Peyer's patch (tissue), 4 donors: Measurements from ENCODE around the gene DCN. TPM values are rescaled to one million over a fixed set of nuclear protein-coding genes. Genes with fewer than 3 reads are reported as not detected.

Experiments used
- DNase-seq, 3 donors: peaks; one replicate each; pipeline ENCODE4 v3.0.0-alpha.2; 2017 to 2019
- H3K27ac ChIP-seq, 4 donors: fragments of 200-600 bp; sonication (generic); one replicate each; pipeline ENCODE4 v1.5.1; 2016 to 2019
- H3K27me3 ChIP-seq, 2 donors: fragments of 200-600 bp; sonication (generic); one replicate each; pipeline ENCODE4 v1.5.1; 2019
- H3K36me3 ChIP-seq, 3 donors: fragments of 200-600 bp; sonication (generic); one replicate each; pipeline ENCODE4 v1.5.1; 2016 to 2019
- H3K4me1 ChIP-seq, 4 donors: fragments of 200-600 bp; sonication (generic); one replicate each; pipeline ENCODE4 v1.5.1; 2016 to 2019
- H3K4me3 ChIP-seq, 4 donors: fragments of 200-600 bp; sonication (generic); 1 replicate in 3 of 4; 2 replicates in 1 of 4; pipeline ENCODE4 v1.5.1; 2016 to 2019; ENCODE audit warnings: mild to moderate bottlenecking in 1 of 4
- H3K9me3 ChIP-seq, 4 donors: fragments of 200-600 bp; sonication (generic); one replicate each; pipeline ENCODE4 v1.5.1; 2016 to 2019; ENCODE audit warnings: mild to moderate bottlenecking in 1 of 4
- CTCF ChIP-seq, 6 experiments: fragments of 450-650 bp in 4 of 6; fragments of 200-600 bp in 2 of 6; sonication (generic) in 1 of 6; IDR thresholded peaks; one replicate each; pipeline ENCODE4 v1.5.1; 2017 to 2019; ENCODE audit warnings: antibody characterized with exemption in 6 of 6, mild to moderate bottlenecking in 3 of 6, moderate library complexity in 1 of 6
- POLR2A ChIP-seq, 2 donors: fragments of 450-650 bp; IDR thresholded peaks; one replicate each; pipeline ENCODE4 v1.5.1; 2017; ENCODE audit warnings: antibody characterized with exemption in 2 of 2, mild to moderate bottlenecking in 2 of 2, moderate library complexity in 2 of 2
- total RNA-seq, 4 donors: library from RNA; depleted of rRNA; stranded (reverse); fragments of >200 nt; gene quantifications; one replicate each; pipeline ENCODE4 v1.1.0, GENCODE V29; 2016

The DCN gene
- total RNA-seq, 4 donors from 2014 or later, result 142 to 543 (median 309) TPM

DNA sequence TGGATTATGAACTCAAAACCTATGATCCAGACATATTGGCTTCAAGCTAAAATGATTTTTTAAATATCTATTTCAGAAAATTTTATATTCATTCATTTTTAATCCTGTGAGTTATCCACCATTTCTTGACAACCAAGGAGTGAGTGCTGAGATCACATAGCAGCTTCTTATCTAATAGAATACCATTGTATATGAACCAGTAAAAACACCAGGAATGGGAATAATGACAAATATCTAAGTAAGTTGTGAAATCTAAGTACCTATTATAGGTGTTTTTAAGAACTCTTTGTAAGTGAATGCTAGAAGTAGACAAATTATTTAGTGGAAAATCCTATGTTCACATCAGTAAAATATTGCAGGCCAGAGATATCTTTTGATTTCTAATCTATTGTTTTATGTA, 79.5 kb downstream of the DCN start:
- TF ChIP-seq CTCF (IDR thresholded peaks at IDR 0.05), result no peak
- no peak for TF ChIP-seq POLR2A (IDR thresholded peaks at IDR 0.05)
- H3K4me3 ChIP-seq, result no peak overlapping the region
- H3K9me3 ChIP-seq, result no peaks in the 10 kb centered on the region
- H3K36me3 ChIP-seq, result no peaks in the 10 kb centered on the region
- H3K27ac ChIP-seq, result no peak overlapping the region
- no peaks in the 10 kb centered on the region for H3K4me1 ChIP-seq
- no peaks in the 10 kb centered on the region for H3K27me3 ChIP-seq
- no peak for DNase-seq

- no peak overlapping the region for H3K27ac ChIP-seq
- DNase-seq, result no peak
- no peaks in the 10 kb centered on the region for H3K27me3 ChIP-seq
- H3K4me1 ChIP-seq, result no peaks in the 10 kb centered on the region
- H3K4me3 ChIP-seq, result no peak overlapping the region
- H3K36me3 ChIP-seq, result no peaks in the 10 kb centered on the region
- H3K9me3 ChIP-seq, result no peaks in the 10 kb centered on the region
- TF ChIP-seq POLR2A (IDR thresholded peaks at IDR 0.05) (no peak), CTCF (IDR thresholded peaks at IDR 0.05) (no peak)
Measured at GRCh38 chr12:91100906-91101305, 81.7 kb downstream of the DCN start.

DNA sequence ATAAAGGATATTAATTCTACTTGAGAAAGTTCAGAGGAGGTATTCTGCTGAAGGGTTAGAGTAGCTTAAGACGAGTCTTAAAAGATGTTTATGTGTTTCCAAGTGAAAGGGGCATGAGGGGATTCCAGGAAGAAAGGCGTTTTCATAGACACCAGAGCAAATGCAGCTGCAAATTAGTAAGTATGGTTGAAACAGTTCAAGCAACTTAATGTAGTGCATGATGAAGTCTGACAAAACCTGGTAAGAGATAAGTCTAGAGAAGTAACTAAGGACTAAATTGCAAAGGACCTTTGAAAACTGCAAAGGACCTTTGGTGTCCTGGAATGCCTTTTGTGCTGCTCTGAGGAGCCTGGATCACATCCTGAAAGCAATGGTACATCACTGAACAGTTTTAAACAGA, 82.8 kb downstream of the DCN start:
- no peaks in the 10 kb centered on the region for H3K36me3 ChIP-seq
- no peak for DNase-seq
- no peaks in the 10 kb centered on the region for H3K4me1 ChIP-seq
- H3K27ac ChIP-seq, result peak overlapping the region in 1 of 4 donors; percentile 2
- H3K27me3 ChIP-seq, result no peaks in the 10 kb centered on the region
- TF ChIP-seq POLR2A (IDR thresholded peaks at IDR 0.05), result no peak
- TF ChIP-seq CTCF (IDR thresholded peaks at IDR 0.05), result no peak
- H3K9me3 ChIP-seq, result no peaks in the 10 kb centered on the region
- no peak overlapping the region for H3K4me3 ChIP-seq

DNA sequence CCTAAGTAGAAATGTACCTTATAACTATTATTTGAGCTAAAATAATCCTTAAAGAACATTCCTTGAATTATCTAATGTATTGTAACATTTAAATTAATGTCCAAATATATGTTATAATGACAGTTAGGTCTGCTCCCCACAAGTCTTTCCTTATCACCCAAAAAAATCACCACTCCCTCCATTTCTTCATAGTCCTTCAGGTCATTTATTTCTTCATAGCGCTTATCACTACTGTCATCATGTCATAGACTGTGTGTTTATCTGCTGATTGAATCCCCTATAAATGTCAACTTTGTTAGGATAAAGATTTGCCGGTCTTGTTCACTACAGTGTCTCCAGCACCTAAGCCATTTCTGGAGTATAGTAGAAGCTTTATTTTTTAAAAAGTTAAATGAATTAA, 83.3 kb downstream of the DCN start:
- Histone ChIP-seq H3K9me3 (no peaks in the 10 kb centered on the region), H3K36me3 (no peaks in the 10 kb centered on the region), H3K27ac (peak overlapping the region in 1 of 4 donors; percentile 2), H3K27me3 (no peaks in the 10 kb centered on the region), H3K4me3 (no peak overlapping the region), H3K4me1 (no peaks in the 10 kb centered on the region)
- TF ChIP-seq POLR2A (IDR thresholded peaks at IDR 0.05) (no peak), CTCF (IDR thresholded peaks at IDR 0.05) (no peak)
- no peak for DNase-seq

DNA sequence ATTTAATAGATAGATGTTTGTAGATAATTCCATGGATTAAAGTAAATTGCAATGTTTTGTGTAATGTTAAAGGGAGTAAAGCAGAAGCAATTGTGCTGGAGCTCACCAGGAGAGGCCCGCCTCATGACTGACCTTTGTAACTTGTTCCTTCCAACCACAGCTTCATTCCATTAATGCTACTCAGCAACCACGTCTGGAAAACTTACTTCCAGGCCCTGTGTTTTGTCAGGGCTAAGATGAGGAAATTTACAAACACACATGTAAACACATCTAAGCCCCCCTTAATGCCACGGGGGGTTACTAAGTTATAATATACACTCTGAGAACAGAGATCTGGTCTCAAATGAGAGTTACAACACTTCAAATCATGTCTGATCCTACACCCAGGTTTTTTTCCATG, 83.7 kb downstream of the DCN start:
- Histone ChIP-seq H3K4me3 (no peak overlapping the region), H3K9me3 (no peaks in the 10 kb centered on the region), H3K4me1 (no peaks in the 10 kb centered on the region), H3K27me3 (no peaks in the 10 kb centered on the region), H3K27ac (peak overlapping the region in 1 of 4 donors; percentile 2), H3K36me3 (no peaks in the 10 kb centered on the region)
- peak in 1 of 3 donors; percentile 50 for DNase-seq
- TF ChIP-seq CTCF (IDR thresholded peaks at IDR 0.05) (no peak), POLR2A (IDR thresholded peaks at IDR 0.05) (no peak)

GRCh38 chr12:91098461-91098860, 84.2 kb downstream of the DCN start:
- no peak for DNase-seq
- H3K27me3 ChIP-seq, result no peaks in the 10 kb centered on the region
- no peaks in the 10 kb centered on the region for H3K9me3 ChIP-seq
- H3K4me1 ChIP-seq, result no peaks in the 10 kb centered on the region
- H3K36me3 ChIP-seq, result no peaks in the 10 kb centered on the region
- TF ChIP-seq CTCF (IDR thresholded peaks at IDR 0.05) (no peak), POLR2A (IDR thresholded peaks at IDR 0.05) (no peak)
- H3K27ac ChIP-seq, result peak overlapping the region in 1 of 4 donors; percentile 44
- no peak overlapping the region for H3K4me3 ChIP-seq
